Measurements from ENCODE around the gene TMTC1.

- TF ChIP-seq EZH2phosphoT487 (IDR thresholded peaks at IDR 0.05; ENCODE audit: low read depth) (no peak), CTCF (IDR thresholded peaks at IDR 0.05; ENCODE audit: low read depth, low read length) (no peak)
Observed at GRCh38 chr12:29807129-29807528, 23.4 kb upstream of the TMTC1 start.

Data from OCI-LY3 (cell line).